Myocyte (in vitro differentiated cells): ENCODE data around the gene CETP. TPM values are rescaled to one million over a fixed set of nuclear protein-coding genes. Genes with fewer than 3 reads are reported as not detected.
"Not testable (repeated sequence)": the region's sequence is repeated elsewhere in the genome, so short reads cannot be mapped to it uniquely, and the experiment has no call there.

Experiments
- DNase-seq: peaks from one replicate; pipeline ENCODE4 v3.0.0-alpha.2; 2012; ENCODE audit warnings: low read depth
- total RNA-seq: library from RNA; depleted of rRNA; stranded (reverse); fragments of >200 nt; gene quantifications from 2 replicates; pipeline ENCODE4 v1.2.3, GENCODE V29; 2014

CETP gene
- total RNA-seq, 1 donor from 2014 or later, result not detected

DNA sequence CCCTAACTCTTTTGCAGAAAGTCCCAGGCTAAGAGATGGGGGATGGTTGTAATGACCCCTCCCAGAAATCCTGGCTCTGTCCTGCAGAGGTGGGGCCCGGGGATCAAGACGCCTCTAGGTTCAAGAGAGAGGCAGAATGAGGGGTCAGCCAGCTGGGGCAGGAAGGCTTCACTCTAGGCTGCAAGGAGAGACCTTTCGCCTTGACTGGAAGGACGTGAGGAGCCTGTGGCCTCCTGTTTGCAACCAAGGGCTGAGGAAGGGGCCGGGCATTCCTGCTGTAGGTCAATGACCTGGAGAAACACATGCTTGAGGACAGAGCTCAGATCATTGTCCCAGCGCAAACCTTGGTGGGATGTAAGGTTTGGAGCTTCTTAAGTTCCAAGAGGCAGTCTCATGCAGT is 8.7 kb upstream of the CETP start:
- DNase-seq, result no peak

DNA sequence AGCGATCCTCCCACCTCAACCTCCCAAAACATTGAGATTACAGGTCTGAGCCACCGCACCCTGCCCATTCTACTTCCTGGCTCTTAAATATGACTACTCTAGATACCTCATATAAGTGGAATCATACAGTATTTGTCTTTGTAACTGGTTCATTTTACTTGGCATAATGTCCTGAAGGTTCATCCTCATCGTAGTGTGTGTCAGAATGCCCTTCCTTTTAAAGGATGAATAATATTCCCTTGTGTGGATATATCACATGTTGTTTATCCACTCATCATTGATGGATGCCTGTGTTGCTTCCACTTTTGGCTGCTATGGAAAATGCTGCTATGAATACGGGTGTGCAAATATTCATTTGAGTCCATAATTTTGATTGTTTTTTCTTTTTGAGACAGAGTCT is 5.7 kb upstream of the CETP start:
- DNase-seq, result no peak

GRCh38 chr16:56956756-56957155 is 5.0 kb upstream of the CETP start:
- no peak for DNase-seq

- DNase-seq, result no peak
Measured at GRCh38 chr16:56960681-56961281, 969 bp upstream of the CETP start.

GRCh38 chr16:56961386-56961785 is 364 bp upstream of the CETP start:
- DNase-seq, result no peak

DNA sequence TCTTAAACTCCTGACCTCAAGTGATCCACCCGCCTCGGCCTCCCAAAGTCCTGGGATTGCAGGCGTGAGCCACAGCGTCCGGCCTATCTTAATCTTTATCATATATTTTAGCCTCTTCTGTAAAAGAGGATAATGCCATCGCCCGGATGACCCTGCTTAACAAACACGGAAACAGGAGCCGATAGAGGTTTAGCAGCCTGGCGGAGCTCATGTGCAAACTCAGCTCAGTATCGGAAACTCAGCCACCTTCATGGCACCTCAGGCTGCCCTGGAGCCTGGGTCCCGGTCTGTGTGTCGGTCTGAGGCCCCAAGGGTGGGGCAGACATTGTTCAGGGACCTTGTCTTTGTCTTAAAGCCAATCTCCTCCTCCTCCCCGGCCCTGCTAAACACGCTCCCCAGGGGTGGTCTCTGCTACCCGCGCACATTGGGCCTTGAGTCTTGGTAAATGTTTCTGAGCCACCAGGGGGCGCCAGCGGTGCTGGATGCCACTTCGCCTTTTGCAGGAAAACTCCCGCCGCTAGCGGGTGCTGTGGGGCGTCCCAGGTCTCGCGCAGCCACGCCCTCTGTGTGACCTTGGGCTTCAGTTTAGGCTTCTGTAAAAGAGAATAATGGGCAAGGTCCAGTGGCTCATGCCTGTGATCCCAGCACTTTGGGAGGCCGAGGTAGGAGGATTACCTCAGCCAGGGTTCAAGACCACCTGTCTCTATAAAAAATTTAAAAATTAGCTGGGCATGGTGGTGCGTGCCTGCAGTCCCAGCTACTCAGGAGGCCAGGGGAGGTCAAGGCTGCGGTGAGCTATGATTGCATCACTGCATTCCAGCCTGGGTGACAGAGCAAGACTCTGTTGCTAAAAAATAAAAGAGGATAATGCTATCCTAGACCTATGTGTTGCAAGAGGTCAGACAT is 2.7 kb downstream of the CETP start:
- peak; percentile 83 for DNase-seq

DNA sequence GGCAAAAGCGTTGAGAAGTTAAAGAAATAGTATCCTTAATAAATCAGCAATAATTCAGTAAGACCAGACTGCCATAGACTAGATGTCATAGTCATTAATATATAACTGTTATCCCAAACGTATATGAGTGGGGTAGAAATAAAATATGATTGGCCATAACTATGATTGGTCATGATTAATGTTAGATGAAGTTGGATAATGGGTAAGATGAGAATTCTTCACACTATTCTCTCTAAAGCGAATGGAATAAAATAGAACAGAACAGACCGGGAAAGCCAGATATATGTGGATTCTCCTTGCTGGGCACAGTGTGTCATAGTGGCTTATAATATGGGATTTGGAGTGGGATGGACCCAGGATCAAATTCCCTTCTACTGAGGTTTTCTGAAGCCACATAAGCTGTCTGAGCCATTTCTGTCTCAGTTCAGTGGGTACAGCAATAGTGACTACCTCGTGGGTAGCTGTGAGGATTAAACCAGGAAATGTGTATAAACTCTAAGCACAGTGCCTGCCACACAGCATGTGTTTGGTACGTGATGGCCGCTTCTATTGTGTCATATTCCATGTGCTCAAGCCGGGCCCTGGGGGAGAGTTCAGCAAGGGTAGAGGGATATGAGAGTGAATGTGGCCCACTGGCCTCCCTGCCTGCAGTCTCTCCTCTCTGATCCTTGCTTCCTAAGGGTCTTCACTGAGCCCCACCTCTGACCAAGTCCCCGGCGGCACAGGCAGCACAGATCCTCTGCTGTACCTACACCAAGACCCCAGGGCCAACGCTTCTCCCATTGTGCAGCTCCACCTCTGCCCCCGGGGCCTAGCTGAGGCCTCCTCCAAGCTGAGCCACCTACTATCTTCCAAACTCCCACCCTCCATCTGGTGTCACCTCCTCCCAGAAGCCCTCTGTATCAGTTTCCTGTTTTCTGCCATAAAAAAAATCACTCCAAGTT is 3.7 kb downstream of the CETP start:
- peak; percentile 65 for DNase-seq

GRCh38 chr16:56966093-56966475 is 4.3 kb downstream of the CETP start:
- peak; percentile 47 for DNase-seq

- no peak for DNase-seq
Measured at GRCh38 chr16:56967733-56968132, 6.0 kb downstream of the CETP start.

DNA sequence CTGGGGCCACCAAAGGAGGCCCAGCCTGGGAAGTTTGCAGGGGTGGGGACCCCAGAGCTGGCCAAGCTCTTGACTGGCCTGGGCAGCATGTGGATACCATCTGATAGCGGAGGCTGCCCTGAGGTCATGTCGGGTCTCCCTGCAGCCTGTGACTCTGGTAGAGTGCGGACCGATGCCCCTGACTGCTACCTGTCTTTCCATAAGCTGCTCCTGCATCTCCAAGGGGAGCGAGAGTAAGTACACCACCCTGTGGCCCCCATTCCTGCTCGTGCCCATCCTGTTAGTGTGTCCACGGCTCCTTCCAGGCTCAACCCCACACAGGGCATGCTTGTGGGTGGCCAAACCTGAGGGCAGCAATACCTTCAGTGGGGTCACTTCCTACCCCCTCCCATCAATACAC is 8.0 kb downstream of the CETP start:
- no peak for DNase-seq

DNA sequence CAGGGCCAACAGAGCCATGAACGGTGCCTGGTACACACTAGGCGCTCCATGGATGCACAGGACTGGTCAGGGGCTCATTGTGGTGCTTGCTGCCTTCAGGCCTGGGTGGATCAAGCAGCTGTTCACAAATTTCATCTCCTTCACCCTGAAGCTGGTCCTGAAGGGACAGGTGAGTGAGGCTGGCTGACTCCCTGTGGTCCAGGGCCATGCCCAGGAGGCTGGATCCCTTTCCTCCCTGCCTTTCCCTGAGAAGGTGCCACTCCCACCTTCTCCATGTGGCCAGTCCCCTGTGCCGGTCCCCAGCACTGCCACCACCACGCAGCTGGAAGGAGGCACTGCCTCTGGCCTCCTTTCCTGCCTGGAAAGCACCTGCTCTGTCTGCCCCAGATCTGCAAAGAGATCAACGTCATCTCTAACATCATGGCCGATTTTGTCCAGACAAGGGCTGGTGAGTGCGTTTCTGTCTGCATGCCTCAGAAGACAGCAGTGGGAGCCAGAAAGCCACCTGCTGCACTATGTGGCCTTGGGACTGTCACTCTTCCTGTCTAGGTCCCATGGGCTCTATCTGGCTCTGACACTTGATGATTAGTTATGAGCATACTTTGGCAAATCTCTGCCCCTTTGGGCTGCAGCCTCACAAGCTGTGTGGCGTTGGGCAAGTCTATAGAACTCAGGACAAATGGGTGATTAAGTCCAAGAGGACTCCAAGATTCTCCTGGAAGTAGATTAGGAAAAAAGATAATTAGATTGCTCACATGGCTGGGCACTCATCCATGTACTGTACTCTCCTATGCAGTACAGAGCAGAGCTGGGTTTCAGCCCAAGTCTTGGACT is 9.4 kb downstream of the CETP start:
- peak; percentile 47 for DNase-seq

GRCh38 chr16:56971768-56972043 is 10.0 kb downstream of the CETP start:
- DNase-seq, result no peak

- peak; percentile 59 for DNase-seq
Measured at GRCh38 chr16:56972403-56973293, 10.9 kb downstream of the CETP start.

DNA sequence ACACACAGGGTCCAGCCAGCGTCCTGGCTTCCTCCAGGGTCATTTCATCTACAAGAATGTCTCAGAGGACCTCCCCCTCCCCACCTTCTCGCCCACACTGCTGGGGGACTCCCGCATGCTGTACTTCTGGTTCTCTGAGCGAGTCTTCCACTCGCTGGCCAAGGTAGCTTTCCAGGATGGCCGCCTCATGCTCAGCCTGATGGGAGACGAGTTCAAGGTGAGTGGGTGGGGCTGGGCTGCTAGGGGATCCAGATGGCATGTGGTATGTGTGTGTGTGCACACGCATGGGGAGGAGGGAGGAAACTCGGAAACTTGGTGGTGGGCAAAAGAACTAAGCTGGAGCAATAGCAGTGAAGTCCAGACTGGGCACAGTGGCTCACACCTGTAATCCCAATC is 11.5 kb downstream of the CETP start:
- no peak for DNase-seq

- not testable (repeated sequence) for DNase-seq
Measured at GRCh38 chr16:56973899-56974298, 12.1 kb downstream of the CETP start.

GRCh38 chr16:56974549-56975300 is 13.0 kb downstream of the CETP start:
- no peak for DNase-seq

DNA sequence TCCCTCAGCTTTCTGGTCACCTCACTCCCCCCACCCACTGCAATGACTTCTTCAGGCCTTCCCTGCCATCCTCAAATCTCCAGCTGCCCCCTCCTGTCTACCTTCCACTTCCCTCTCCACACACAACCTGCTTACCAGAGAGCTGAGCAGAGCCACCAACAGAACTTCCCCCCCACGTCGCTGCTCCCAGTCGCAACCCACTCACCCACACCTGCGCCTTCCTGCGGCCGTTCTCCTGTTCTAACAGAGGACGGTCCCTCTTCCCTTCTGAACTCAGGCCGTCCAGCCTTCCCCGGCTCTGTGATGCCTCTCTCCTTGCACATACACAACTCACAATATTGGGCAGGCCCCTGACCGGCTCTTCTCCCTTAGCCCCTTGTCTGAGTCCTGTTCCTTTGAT is 14.0 kb downstream of the CETP start:
- DNase-seq, result no peak

GRCh38 chr16:56977216-56977615 is 15.5 kb downstream of the CETP start:
- DNase-seq, result no peak

DNA sequence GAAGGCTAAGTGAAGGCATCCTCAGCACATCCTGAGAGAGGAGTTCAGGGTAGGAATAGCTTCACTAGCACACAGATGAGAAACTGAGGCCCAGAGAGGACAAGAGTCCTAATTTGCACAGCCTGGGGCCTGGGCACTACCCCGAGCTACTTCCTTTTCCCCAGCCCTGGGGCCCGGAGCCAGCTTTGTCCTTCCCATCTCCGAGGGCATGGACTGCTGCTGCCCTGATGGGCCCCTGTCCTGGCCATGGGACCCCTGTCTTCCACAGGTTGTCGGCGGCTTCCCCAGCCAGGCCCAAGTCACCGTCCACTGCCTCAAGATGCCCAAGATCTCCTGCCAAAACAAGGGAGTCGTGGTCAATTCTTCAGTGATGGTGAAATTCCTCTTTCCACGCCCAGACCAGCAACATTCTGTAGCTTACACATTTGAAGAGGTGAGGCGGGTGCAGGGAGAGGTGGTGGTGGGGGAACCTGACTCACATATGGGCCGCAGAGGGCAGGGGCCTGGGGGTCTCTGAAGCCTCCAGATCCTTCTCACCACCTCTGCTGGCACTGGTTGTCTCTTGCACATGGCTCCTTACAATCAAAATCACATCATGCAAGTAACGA is 16.2 kb downstream of the CETP start:
- DNase-seq, result no peak
